Neuronal stem cell (in vitro differentiated cells): ENCODE results near the gene EHD1.
A peak's percentile ranks its signal among the peaks of the same experiment; 100 is the strongest.

Experiments used
- DNase-seq: peaks from one replicate; pipeline ENCODE4 v3.0.0-alpha.2; 2013; ENCODE audit warnings: low spot score
- H2AFZ ChIP-seq: one replicate; pipeline ENCODE4 v1.6.1; 2013; ENCODE audit warnings: mild to moderate bottlenecking, low read length, inconsistent platforms
- H2AK5ac ChIP-seq: 2 replicates; pipeline ENCODE4 v1.6.1; 2013; ENCODE audit warnings: low read depth, mild to moderate bottlenecking, inconsistent platforms, low read length, moderate library complexity, mixed read lengths
- H2BK120ac ChIP-seq: 2 replicates; pipeline ENCODE4 v1.6.1; 2013; ENCODE audit warnings: low read depth, mild to moderate bottlenecking, inconsistent platforms, low read length, moderate library complexity, mixed read lengths
- H2BK12ac ChIP-seq: one replicate; pipeline ENCODE4 v1.6.1; 2013; ENCODE audit warnings: low read length, inconsistent platforms
- H2BK15ac ChIP-seq: 2 replicates; pipeline ENCODE4 v1.6.1; 2013; ENCODE audit warnings: mild to moderate bottlenecking, low read length, inconsistent platforms, mixed read lengths
- H2BK5ac ChIP-seq: one replicate; pipeline ENCODE4 v1.6.1; 2013; ENCODE audit warnings: inconsistent platforms, mild to moderate bottlenecking, low read length, moderate library complexity
- H3K14ac ChIP-seq: one replicate; pipeline ENCODE4 v1.6.1; 2013; ENCODE audit warnings: low read length, inconsistent platforms
- H3K18ac ChIP-seq: 2 replicates; pipeline ENCODE4 v1.6.1; 2013; ENCODE audit warnings: low read length, inconsistent platforms
- H3K23ac ChIP-seq: 2 replicates; pipeline ENCODE4 v1.6.1; 2013; ENCODE audit warnings: low read depth, mild to moderate bottlenecking, mixed read lengths, low read length, inconsistent platforms; ENCODE audit not compliant: poor library complexity
- H3K27ac ChIP-seq: replicated peaks from 3 replicates; pipeline ENCODE4 v1.5.1; 2013; ENCODE audit warnings: low read length, inconsistent platforms
- H3K27me3 ChIP-seq, 3 experiments: 2 replicates each; pipeline ENCODE4 v1.6.1; 2013; ENCODE audit warnings: low read length in 3 of 3, mild to moderate bottlenecking in 2 of 3, inconsistent platforms in 1 of 3, low read depth in 1 of 3, mixed read lengths in 1 of 3, moderate library complexity in 1 of 3; ENCODE audit not compliant: control insufficient read depth in 3 of 3, insufficient read depth in 3 of 3
- H3K36me3 ChIP-seq, 2 donors: replicated peaks in 1 of 2; 2 replicates each; pipeline ENCODE4 v1.6.1; 2013; ENCODE audit warnings: low read length in 2 of 2; ENCODE audit not compliant: control insufficient read depth in 2 of 2, insufficient read depth in 2 of 2
- H3K4ac ChIP-seq: 2 replicates; pipeline ENCODE4 v1.6.1; 2013; ENCODE audit warnings: inconsistent platforms, mild to moderate bottlenecking, low read length, moderate library complexity
- H3K4me1 ChIP-seq, 2 donors: 1 replicate in 1 of 2; 2 replicates in 1 of 2; pipeline ENCODE4 v1.6.1; 2013; ENCODE audit warnings: low read length in 2 of 2, low read depth in 1 of 2; ENCODE audit not compliant: control insufficient read depth in 2 of 2, insufficient read depth in 1 of 2
- H3K4me2 ChIP-seq: one replicate; pipeline ENCODE4 v1.6.1; 2013; ENCODE audit warnings: mild to moderate bottlenecking, low read length, inconsistent platforms; ENCODE audit not compliant: insufficient read depth, poor library complexity, severe bottlenecking
- H3K4me3 ChIP-seq, 2 donors: 2 replicates each; pipeline ENCODE4 v1.5.1; 2013; ENCODE audit warnings: low read length in 2 of 2, mild to moderate bottlenecking in 2 of 2, inconsistent platforms in 1 of 2, moderate library complexity in 1 of 2
- H3K79me1 ChIP-seq: one replicate; pipeline ENCODE4 v1.6.1; 2013; ENCODE audit warnings: low read depth, mild to moderate bottlenecking, inconsistent platforms, low read length, moderate library complexity
- H3K9ac ChIP-seq: one replicate; pipeline ENCODE4 v1.6.1; 2013; ENCODE audit warnings: mild to moderate bottlenecking, low read depth, low read length, inconsistent platforms; ENCODE audit not compliant: poor library complexity
- H3K9me3 ChIP-seq, 2 donors: replicated peaks in 1 of 2; 2 replicates each; pipeline versions ENCODE3 to v1.6.1; 2013; ENCODE audit warnings: low read length in 2 of 2, mild to moderate bottlenecking in 2 of 2, inconsistent platforms in 1 of 2, low read depth in 1 of 2, mixed read lengths in 1 of 2, moderate library complexity in 1 of 2; ENCODE audit not compliant: control insufficient read depth in 2 of 2, insufficient read depth in 1 of 2
- H4K8ac ChIP-seq: one replicate; pipeline ENCODE4 v1.6.1; 2013; ENCODE audit warnings: low read depth, mild to moderate bottlenecking, inconsistent platforms, low read length, moderate library complexity
- H4K91ac ChIP-seq: one replicate; pipeline ENCODE4 v1.6.1; 2013; ENCODE audit warnings: low read length, low read depth, mild to moderate bottlenecking, inconsistent platforms; ENCODE audit not compliant: poor library complexity
- WGBS, 2 donors: extraction: QIAGEN DNeasy Blood & Tissue Kit; methylation state at CpG; one replicate each; pipeline ENCODE4 v1.1.7; 2013; ENCODE audit warnings: missing lambda C conversion rate in 2 of 2, mixed read lengths in 1 of 2; ENCODE audit not compliant: insufficient read length in 2 of 2, insufficient replicate concordance in 1 of 2; ENCODE audit errors: extremely low coverage in 2 of 2; 5-methylcytosine and 5-hydroxymethylcytosine counted together

EHD1 gene

DNA sequence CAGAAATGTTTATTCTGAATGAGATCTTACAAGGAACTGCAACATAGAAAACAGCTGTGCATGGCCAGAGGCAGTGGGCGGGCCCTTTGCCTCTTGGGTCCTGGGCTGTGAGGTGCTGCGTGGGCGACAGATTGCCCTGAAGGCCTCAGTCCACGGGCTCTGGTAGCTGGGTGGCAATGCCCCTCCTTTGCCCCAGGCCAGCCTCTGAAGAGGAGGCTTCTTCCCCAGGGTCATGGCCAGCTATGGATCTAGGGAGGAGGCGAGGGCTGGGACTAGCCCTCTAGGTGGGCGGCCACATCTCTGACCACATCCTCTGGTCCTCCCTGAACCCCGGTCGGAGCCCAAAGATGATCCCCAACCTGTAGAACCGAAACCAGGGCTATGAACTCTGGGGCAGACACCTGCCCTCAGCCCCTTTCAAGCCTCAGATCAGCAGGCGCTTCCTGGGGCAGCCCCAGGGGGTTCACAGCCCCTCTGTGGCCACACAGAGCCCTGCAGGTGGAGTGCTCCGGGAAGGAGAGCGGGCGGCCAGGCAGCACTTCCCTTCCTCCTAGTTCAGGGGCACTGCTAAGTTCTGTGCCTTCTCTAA is 27.3 kb downstream of the EHD1 start:
- Histone ChIP-seq H2BK120ac (no peak overlapping the region), H3K4me3 (no peak overlapping the region), H3K14ac (no peak overlapping the region), H4K8ac (peak overlapping the region; percentile 92), H4K91ac (no peak overlapping the region), H3K23ac (peak overlapping the region; percentile 85), H3K4ac (no peak overlapping the region), H2BK5ac (no peak overlapping the region), H2AFZ (peak overlapping the region; percentile 21), H3K9me3 (no peaks in the 10 kb centered on the region), H3K4me1 (peaks cover 2 to 10% of the 10 kb centered on the region in 2 donors), H3K27ac (no peak overlapping the region), H3K9ac (no peak overlapping the region), H2AK5ac (peak overlapping the region; percentile 70), H3K79me1 (peaks cover 2% of the 10 kb centered on the region), H3K18ac (peak overlapping the region; percentile 38), H2BK12ac (no peak overlapping the region), H3K27me3 (no peaks in the 10 kb centered on the region), H3K36me3 (peaks cover 6 to 25% of the 10 kb centered on the region in 2 donors), H3K4me2 (no peak overlapping the region), H2BK15ac (peak overlapping the region; percentile 37)
- WGBS, 2 donors = no CpG with 5 or more reads among the region's 13 CpGs
- no peak for DNase-seq

DNA sequence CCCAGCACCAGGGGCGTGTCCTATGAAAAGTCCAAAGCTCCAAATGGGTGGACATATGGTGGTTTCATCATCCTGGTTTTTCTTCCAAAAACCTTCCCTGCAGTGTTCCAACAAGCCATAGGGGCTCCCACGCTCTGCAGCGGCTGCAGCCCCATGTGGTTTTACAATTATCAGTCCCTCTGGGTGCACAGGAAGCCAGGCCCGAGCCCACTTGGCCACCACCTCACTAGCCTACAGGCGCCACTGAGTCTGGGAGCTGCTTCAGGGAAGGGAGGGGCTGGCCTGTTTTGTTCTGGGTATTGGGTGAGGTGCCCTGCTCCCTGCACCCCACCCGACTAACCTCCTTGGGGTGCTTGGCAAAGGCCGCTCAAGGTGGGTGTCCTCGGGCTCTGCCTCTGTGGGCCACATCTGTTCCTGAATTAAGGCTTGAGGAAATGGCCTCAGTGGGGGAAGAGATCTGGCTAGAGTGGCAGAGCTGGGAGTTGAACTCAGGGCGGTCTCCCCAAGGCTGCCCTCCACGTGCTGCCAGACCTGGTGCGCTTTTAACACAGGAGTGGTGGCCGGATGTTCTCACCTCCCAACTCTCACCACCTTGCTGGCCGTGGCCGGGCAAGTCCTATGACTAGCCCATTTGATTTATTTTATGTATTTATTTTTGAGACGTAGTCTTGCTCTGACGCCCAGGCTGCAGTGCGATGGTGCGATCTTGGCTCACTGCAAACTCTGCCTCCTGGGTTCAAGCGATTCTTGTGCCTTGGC is 28.6 kb downstream of the EHD1 start:
- H3K4me3 ChIP-seq = no peak overlapping the region
- WGBS, 2 donors = no CpG with 5 or more reads among the region's 19 CpGs
- DNase-seq = no peak
- no peak overlapping the region for H2BK120ac ChIP-seq
- no peak overlapping the region for H2BK12ac ChIP-seq
- no peak overlapping the region for H3K14ac ChIP-seq
- H3K9ac ChIP-seq = no peak overlapping the region
- H2AK5ac ChIP-seq = peak overlapping the region; percentile 67
- no peak overlapping the region for H4K8ac ChIP-seq
- peak overlapping the region; percentile 92 for H2BK5ac ChIP-seq
- no peak overlapping the region for H3K4ac ChIP-seq
- H3K27ac ChIP-seq = no peak overlapping the region
- no peaks in the 10 kb centered on the region for H3K9me3 ChIP-seq
- peaks cover 2 to 8% of the 10 kb centered on the region in 2 donors for H3K4me1 ChIP-seq
- no peak overlapping the region for H2AFZ ChIP-seq
- peaks cover 2% of the 10 kb centered on the region for H3K79me1 ChIP-seq
- no peak overlapping the region for H4K91ac ChIP-seq
- H2BK15ac ChIP-seq = no peak overlapping the region
- H3K27me3 ChIP-seq = peaks cover 0 to 11% (median 0%) of the 10 kb centered on the region in 3 experiments
- H3K23ac ChIP-seq = peak overlapping the region; percentile 23
- no peak overlapping the region for H3K18ac ChIP-seq
- H3K36me3 ChIP-seq = peaks cover 3 to 17% of the 10 kb centered on the region in 2 donors
- no peak overlapping the region for H3K4me2 ChIP-seq

DNA sequence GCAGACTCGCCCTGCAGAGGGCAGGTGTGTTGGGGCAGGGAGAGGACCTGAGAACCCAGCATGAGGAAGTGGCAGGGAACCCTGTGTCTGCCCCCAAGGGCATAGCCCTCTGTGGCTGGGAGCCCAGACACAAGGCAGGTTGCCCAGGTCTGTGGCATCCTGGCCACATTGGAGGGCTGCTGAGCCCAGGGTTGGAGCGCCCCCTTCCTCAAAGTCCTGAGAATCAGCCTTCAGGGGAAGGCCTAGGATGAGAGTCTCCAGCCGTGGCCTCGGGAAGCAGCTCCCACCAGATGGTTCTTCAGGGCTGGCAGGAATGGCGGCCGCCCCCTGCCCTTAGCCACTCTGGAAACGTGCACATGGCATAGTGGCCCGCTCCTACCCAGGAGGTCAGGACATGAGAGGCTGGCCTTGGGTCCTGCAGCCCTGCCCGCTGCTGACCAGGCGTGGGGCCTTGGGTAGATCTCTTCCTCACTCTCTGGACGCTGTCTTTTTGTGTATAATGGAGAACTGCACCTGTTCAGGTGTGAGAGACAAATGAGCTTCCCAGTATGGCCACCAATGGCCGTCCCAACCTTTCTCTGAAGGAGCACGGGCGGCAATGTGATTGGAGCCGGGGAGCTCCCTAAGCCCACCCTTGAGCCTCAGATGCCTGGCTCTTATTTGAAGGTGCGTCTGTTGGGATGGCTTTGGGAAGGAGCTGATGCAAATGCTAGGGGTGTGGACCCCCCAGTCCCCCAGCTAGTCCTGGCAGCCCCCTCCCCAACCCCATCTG is 29.4 kb downstream of the EHD1 start:
- no peaks in the 10 kb centered on the region for H3K9me3 ChIP-seq
- no peak overlapping the region for H3K4me2 ChIP-seq
- H2BK15ac ChIP-seq = no peak overlapping the region
- H3K4me3 ChIP-seq = no peak overlapping the region
- H3K27ac ChIP-seq = no peak overlapping the region
- no peak overlapping the region for H3K9ac ChIP-seq
- no peak overlapping the region for H2BK5ac ChIP-seq
- H3K27me3 ChIP-seq = peaks cover 0 to 14% (median 4%) of the 10 kb centered on the region in 3 experiments
- peaks cover 0 to 9% of the 10 kb centered on the region in 2 donors for H3K36me3 ChIP-seq
- H4K8ac ChIP-seq = no peak overlapping the region
- H2BK12ac ChIP-seq = no peak overlapping the region
- H3K18ac ChIP-seq = no peak overlapping the region
- no peak overlapping the region for H4K91ac ChIP-seq
- no peak overlapping the region for H2AK5ac ChIP-seq
- H3K14ac ChIP-seq = no peak overlapping the region
- WGBS, 2 donors = no CpG with 5 or more reads among the region's 16 CpGs
- no peak for DNase-seq
- H2BK120ac ChIP-seq = no peak overlapping the region
- peaks cover 2% of the 10 kb centered on the region for H3K79me1 ChIP-seq
- H3K23ac ChIP-seq = no peak overlapping the region
- no peak overlapping the region for H3K4ac ChIP-seq
- no peak overlapping the region for H2AFZ ChIP-seq
- H3K4me1 ChIP-seq = peaks cover 3 to 8% of the 10 kb centered on the region in 2 donors
